Epithelial cell of esophagus (primary cell): ENCODE data around the gene AMIGO1.

Source experiments
- DNase-seq: peaks from one replicate; pipeline ENCODE4 v3.0.0; 2010; ENCODE audit warnings: low read depth
- H3K4me3 ChIP-seq: 2 replicates; pipeline ENCODE4 v1.5.1; 2011; ENCODE audit warnings: mild to moderate bottlenecking, low read length, control low read depth
- TF ChIP-seq, protein P1 (sequence below): IDR thresholded peaks from 2 replicates; pipeline ENCODE4 v1.5.1; 2011; ENCODE audit warnings: low read depth, mild to moderate bottlenecking, low read length, control low read depth, inconsistent platforms; ENCODE audit not compliant: insufficient read depth; ENCODE audit errors: missing control alignments

AMIGO1 gene

DNA sequence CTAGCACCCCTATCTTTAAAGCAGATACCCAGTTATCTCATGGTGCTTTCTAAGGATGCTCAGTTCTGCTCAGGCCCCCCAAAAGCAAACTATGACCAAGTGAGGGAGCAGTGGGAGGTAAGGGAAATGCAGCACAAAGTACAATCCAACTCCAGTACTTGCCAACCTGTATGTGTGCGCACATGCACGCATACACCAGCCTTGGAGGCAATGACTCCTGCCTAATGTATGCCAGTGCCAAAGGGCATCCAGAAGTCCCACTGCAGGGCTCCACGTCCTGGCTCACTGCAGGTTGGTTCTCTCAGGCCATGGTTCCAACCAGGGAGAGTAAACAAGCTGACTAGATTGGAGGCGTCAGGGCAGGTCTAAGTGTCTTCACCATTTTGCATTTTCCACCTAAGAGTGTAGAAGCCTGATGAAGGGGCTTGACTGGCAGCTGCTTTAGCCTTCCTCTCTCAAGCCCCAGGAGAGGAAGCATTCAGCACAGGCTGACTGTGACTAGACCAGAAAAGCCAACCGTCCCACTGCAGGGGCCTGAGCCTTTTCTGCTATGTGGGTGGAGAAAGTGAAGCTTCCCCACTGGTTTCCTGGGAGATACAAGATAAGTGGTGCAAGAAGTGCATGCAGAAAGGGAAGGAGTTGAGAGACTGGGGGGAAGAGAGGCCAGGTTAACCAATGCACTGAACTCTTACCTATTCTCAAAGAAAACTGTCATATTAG is 7.7 kb downstream of the AMIGO1 start:
- H3K4me3 ChIP-seq: no peak overlapping the region
- TF ChIP-seq, protein P1, sequence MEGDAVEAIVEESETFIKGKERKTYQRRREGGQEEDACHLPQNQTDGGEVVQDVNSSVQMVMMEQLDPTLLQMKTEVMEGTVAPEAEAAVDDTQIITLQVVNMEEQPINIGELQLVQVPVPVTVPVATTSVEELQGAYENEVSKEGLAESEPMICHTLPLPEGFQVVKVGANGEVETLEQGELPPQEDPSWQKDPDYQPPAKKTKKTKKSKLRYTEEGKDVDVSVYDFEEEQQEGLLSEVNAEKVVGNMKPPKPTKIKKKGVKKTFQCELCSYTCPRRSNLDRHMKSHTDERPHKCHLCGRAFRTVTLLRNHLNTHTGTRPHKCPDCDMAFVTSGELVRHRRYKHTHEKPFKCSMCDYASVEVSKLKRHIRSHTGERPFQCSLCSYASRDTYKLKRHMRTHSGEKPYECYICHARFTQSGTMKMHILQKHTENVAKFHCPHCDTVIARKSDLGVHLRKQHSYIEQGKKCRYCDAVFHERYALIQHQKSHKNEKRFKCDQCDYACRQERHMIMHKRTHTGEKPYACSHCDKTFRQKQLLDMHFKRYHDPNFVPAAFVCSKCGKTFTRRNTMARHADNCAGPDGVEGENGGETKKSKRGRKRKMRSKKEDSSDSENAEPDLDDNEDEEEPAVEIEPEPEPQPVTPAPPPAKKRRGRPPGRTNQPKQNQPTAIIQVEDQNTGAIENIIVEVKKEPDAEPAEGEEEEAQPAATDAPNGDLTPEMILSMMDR: no peak
- no peak for DNase-seq

DNA sequence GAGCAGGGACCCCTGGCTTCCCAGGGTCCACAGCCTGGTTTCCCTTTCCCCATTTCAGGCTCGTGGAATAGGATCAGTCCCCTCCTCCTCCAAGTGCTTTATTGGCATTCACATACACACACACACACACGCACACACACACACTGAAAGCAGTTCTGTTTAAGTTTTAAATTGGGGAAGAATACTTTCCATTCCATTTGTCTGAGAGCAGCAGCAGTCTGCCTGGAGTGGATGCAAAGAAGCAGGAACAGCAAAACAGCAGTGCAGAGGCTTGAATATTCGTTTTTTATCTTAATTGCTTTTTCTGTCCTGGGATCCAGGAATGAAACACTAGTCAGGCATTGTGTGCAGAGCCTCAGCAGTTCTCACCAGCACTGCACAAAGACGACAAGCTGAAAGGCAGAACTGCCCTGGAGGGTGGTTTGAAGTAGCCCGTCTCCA is 8.6 kb downstream of the AMIGO1 start:
- TF ChIP-seq, protein P1: no peak
- DNase-seq: no peak
- no peak overlapping the region for H3K4me3 ChIP-seq

DNA sequence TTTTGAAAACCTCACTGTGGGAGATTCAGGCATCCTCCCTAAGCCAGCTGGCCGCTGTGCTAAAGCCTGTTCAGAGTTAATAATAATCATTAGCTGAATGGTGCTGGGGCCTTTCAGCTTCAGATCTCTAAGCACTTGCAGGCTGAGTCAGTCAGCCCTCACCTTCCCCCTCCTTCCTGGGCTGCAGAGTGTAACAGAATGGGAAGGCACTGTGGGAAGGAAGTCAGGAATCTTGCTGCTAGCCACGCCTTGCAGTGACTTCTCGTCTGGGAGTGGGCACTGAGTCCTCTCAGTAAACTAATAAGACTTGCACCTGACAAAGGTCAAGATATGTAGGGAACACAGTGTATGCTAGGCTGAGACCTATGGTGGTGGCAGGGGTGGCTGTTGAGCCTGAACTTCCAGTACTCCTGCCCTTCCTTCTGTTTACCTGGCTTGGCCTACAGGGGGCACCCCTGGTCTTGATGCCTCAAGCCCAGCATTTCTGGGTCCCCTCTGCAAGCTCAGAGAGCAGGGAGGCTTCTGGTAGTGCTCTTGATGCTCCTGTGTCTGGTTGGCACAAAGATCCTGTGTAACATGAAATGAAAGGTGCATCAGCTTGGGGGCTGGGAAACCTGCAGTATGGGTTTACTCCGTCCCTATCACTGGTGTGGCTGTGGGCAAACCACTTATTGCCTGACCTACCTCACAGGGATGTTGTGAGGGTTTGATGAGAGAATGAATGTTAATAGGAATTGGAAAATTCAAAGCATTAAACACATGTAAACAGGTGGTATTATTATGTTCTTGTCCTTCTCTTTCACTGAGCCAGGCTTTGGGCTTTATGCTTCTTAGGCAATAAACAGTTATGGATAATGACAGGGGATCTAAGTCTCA is 9.6 kb downstream of the AMIGO1 start:
- TF ChIP-seq, protein P1: peak; percentile 66
- no peak overlapping the region for H3K4me3 ChIP-seq
- DNase-seq: peak; percentile 76

DNA sequence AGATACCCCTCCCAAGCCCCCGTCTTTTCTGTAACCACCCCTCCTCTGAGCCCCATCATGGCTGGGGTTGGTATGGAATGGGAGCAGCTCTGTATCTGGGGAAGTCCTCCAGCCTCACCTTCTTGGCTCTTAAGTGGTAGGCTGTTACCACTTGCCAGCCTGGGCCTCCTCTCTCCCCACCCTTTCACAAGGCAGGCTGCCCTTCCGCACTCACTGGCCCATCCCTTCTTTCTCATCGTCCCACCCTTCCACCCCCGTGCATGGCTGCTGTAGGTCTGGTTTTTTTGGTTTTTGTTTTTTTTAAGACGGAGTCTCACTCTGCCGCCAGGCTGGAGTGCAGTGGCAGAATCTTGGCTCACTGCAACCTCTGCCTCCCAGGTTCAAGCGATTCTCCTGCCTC is 10.4 kb downstream of the AMIGO1 start:
- TF ChIP-seq, protein P1: no peak
- no peak overlapping the region for H3K4me3 ChIP-seq
- peak; percentile 62 for DNase-seq

DNA sequence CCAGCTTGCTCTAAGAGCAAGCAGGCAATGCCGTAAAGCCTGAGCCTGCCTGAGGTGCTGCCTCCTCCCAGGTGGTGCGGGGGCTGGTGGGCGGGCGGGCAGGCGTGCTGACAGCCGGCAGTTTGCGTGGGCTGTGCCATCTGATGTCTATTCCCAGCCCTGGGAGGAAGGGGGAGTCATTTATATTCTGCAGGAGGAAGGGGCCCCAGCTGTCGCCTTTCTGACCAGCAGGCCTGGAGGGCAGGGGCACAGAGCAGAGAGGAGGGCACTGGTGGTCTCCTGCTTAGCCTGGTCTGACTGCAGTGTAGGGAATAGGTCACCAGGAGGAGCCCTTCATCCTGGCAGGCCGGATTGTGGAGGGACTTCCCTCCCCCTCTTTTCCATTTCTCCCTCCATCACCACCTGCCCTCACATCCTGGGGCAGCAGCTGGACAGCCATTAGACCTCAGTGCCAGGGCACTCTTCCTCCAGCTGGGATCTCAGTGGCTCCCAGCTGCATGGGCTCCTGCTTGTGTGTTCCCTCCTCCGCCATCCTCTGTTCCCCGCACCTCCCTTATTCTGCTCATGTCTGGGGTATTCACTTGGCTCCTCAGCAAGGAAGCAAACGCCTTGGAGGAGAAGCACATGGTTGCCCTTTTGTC is 11.2 kb downstream of the AMIGO1 start:
- no peak overlapping the region for H3K4me3 ChIP-seq
- TF ChIP-seq, protein P1: peak; percentile 66
- peak; percentile 33 for DNase-seq

DNA sequence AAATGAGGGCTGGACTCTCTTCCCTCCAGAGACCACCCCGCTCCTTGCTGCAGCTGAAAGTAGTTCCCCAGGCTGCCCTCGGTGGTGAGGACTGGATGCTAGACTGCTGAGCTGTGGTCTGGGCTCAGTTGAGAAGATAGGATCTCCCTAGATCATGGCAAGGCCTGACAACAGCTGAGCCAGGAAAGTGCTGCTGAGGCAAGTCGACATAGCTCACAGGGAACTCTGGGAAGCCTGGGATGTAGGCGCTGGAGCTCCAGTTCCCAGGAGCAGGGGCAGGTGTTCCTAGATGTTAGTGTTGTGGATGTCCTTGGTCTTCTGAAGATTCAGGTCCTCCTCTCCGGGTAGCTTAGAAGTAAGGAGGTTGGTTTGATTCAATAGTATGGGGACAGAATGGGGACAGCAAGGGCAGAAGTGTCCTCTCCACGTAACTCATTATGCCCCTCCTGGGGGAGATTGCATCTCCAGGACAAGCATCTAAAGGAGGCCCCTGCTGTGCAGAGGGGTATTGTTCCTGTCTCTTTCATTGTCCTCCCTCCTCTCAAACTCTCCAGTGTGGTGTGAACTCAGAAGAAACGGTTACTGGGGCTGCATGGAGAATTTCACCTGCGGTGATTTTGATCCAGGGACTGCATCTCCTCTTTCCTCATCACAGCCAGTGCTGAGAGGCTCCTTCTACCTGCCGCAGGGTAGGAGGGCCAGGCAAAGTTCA is 11.9 kb downstream of the AMIGO1 start:
- no peak overlapping the region for H3K4me3 ChIP-seq
- TF ChIP-seq, protein P1: no peak
- no peak for DNase-seq
